Ramos (cell line): ENCODE results near the gene TIRAP.

ENCODE experiments used
- in situ Hi-C: fragments of 300-500 bp; cut with MboI; formaldehyde crosslinking; loops from one replicate; pipeline ENCODE4 v1.14.3; 2022; ENCODE audit warnings: low sequenced_read_pairs; ENCODE audit not compliant: unreplicated experiment

The TIRAP gene

GRCh38 chr11:126339073-126339862 lies 56.4 kb downstream of the TIRAP start:
- in situ Hi-C loops, result no loop called here

GRCh38 chr11:126339863-126340434 lies 57.1 kb downstream of the TIRAP start:
- in situ Hi-C loops, result no loop called here

- in situ Hi-C loops, result no loop called here
Observed at GRCh38 chr11:126340960-126341606, 58.2 kb downstream of the TIRAP start.

- in situ Hi-C loops, result no loop called here
Observed at GRCh38 chr11:126341760-126342161, 58.9 kb downstream of the TIRAP start.

- in situ Hi-C loops, result no loop called here
Observed at GRCh38 chr11:126343051-126343450, 60.2 kb downstream of the TIRAP start.
